Measurements from ENCODE around the gene CASKIN2. TPM values are rescaled to one million over a fixed set of nuclear protein-coding genes. Genes with fewer than 3 reads are reported as not detected.

Gene CASKIN2
- total and polyA plus RNA-seq, 2 experiments from 2014 or later, result 18.1 to 31.2 TPM

GRCh38 chr17:75548813-75549212 lies 33.5 kb upstream of the CASKIN2 start:
- Histone ChIP-seq H3K27me3 (no peaks in the 10 kb centered on the region), H3K4me3 (no peak overlapping the region), H3K9me3 (ENCODE audit: low read depth) (no peaks in the 10 kb centered on the region), H3K4me1 (ENCODE audit: low read depth) (peaks cover 28% of the 10 kb centered on the region), H3K36me3 (no peaks in the 10 kb centered on the region), H3K27ac (peak overlapping the region; percentile 88)
- no peak for DNase-seq (ENCODE audit: low read depth in 1 of 2, low spot score in 1 of 2)
- TF ChIP-seq CTCF (IDR thresholded peaks at IDR 0.05; ENCODE audit: low read depth, low read length), result no peak

GRCh38 chr17:75547091-75547490 lies 31.8 kb upstream of the CASKIN2 start:
- Histone ChIP-seq H3K27ac (no peak overlapping the region), H3K9me3 (ENCODE audit: low read depth) (no peaks in the 10 kb centered on the region), H3K27me3 (no peaks in the 10 kb centered on the region), H3K4me1 (ENCODE audit: low read depth) (peaks cover 15% of the 10 kb centered on the region), H3K4me3 (no peak overlapping the region), H3K36me3 (no peaks in the 10 kb centered on the region)
- no peak for DNase-seq (ENCODE audit: low read depth in 1 of 2, low spot score in 1 of 2)
- no peak for TF ChIP-seq CTCF (IDR thresholded peaks at IDR 0.05; ENCODE audit: low read depth, low read length)

GRCh38 chr17:75546181-75546580 lies 30.8 kb upstream of the CASKIN2 start:
- Histone ChIP-seq H3K4me3 (no peak overlapping the region), H3K27me3 (no peaks in the 10 kb centered on the region), H3K4me1 (ENCODE audit: low read depth) (peaks cover 17% of the 10 kb centered on the region), H3K36me3 (no peaks in the 10 kb centered on the region), H3K9me3 (ENCODE audit: low read depth) (no peaks in the 10 kb centered on the region), H3K27ac (peak overlapping the region; percentile 51)
- no peak for DNase-seq (ENCODE audit: low read depth in 1 of 2, low spot score in 1 of 2)
- no peak for TF ChIP-seq CTCF (IDR thresholded peaks at IDR 0.05; ENCODE audit: low read depth, low read length)

GRCh38 chr17:75544250-75544649 lies 28.9 kb upstream of the CASKIN2 start:
- Histone ChIP-seq H3K4me1 (ENCODE audit: low read depth) (peaks cover 9% of the 10 kb centered on the region), H3K9me3 (ENCODE audit: low read depth) (no peaks in the 10 kb centered on the region), H3K4me3 (no peak overlapping the region), H3K27ac (no peak overlapping the region), H3K36me3 (no peaks in the 10 kb centered on the region), H3K27me3 (no peaks in the 10 kb centered on the region)
- no peak for DNase-seq (ENCODE audit: low read depth in 1 of 2, low spot score in 1 of 2)
- TF ChIP-seq CTCF (IDR thresholded peaks at IDR 0.05; ENCODE audit: low read depth, low read length), result no peak

GRCh38 chr17:75542728-75543336 lies 27.5 kb upstream of the CASKIN2 start:
- Histone ChIP-seq H3K36me3 (no peaks in the 10 kb centered on the region), H3K9me3 (ENCODE audit: low read depth) (no peaks in the 10 kb centered on the region), H3K4me3 (no peak overlapping the region), H3K4me1 (ENCODE audit: low read depth) (peaks cover 5% of the 10 kb centered on the region), H3K27me3 (no peaks in the 10 kb centered on the region), H3K27ac (no peak overlapping the region)
- DNase-seq (ENCODE audit: low read depth in 1 of 2, low spot score in 1 of 2), result no peak
- TF ChIP-seq CTCF (IDR thresholded peaks at IDR 0.05; ENCODE audit: low read depth, low read length), result no peak
